ENCODE data around the gene CYP4F8.

DNA sequence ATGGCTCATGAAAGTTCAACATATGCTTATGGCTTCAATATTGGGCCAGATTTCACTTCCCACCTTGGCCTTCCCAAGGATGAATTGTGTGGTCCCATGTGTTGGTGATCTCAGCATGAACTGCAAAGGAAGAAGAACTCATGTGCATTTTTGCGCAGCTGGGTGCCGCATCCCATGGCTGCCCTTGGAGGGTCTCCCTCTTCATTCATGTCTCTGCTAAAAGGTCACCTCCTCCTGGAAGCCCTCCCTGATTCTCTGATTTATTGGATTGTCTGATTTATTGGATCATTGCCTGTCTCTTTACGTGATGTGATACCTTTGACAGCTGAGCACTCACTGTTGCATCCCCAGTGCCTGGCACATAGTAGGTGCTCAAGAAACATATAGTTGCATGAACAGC lies 1.7 kb upstream of the CYP4F8 start:
- TF ChIP-seq, protein P1, sequence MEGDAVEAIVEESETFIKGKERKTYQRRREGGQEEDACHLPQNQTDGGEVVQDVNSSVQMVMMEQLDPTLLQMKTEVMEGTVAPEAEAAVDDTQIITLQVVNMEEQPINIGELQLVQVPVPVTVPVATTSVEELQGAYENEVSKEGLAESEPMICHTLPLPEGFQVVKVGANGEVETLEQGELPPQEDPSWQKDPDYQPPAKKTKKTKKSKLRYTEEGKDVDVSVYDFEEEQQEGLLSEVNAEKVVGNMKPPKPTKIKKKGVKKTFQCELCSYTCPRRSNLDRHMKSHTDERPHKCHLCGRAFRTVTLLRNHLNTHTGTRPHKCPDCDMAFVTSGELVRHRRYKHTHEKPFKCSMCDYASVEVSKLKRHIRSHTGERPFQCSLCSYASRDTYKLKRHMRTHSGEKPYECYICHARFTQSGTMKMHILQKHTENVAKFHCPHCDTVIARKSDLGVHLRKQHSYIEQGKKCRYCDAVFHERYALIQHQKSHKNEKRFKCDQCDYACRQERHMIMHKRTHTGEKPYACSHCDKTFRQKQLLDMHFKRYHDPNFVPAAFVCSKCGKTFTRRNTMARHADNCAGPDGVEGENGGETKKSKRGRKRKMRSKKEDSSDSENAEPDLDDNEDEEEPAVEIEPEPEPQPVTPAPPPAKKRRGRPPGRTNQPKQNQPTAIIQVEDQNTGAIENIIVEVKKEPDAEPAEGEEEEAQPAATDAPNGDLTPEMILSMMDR (IDR thresholded peaks at IDR 0.05): no peak
- TF ChIP-seq POLR2A (IDR thresholded peaks at IDR 0.05): no peak

Measured in heart left ventricle (tissue), 13 donors.